ENCODE measurements around the gene SLIT1.
A peak's percentile ranks its signal among the peaks of the same experiment; 100 is the strongest.

The SLIT1 gene

GRCh38 chr10:97078261-97078937, 107.4 kb downstream of the SLIT1 start:
- DNase-seq: no peak

DNA sequence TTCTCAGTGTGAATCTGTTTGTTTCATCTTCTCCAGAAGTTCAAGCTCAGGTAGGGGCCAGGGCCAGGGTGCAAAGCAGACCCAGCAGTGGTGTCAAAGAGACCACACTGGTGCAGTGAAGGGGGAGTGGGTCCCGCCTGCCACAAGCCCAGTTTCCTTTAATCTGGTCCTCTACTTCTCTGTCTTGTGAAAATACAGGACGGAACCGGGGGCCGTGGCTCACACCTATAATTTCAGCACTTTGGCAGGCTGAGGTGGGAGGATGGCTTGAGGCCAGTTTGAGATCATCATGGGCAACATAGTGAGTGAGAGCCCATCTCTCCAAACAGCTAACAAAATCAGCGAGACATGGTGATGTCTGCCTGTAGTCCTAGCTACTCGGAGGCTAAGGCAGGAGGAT, 109.0 kb downstream of the SLIT1 start:
- DNase-seq: no peak

GRCh38 chr10:97075961-97076525, 109.7 kb downstream of the SLIT1 start:
- DNase-seq: no peak

DNA sequence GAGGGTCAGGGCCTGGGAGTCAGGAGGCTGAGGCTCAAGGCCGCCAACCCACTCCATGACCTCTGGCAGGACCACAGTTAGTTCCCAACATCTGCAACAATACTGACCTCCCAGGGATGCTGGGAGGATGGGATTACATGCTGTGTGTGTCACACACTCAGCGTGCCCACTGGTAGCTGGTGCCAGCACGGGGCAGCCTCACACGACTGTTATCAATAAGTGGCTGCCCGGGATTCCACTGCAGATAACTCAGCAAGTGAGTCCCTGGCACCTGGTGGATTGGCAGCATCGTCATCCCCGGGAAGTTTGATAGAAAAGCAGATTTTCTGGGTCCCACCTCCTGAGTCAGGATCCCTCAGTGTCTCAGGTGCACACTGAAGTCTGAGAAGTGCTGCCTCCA, 110.3 kb downstream of the SLIT1 start:
- no peak for DNase-seq

- DNase-seq: no peak
Observed at GRCh38 chr10:97074256-97075145, 111.3 kb downstream of the SLIT1 start.

GRCh38 chr10:97072851-97073665, 112.7 kb downstream of the SLIT1 start:
- peak; percentile 82 for DNase-seq

DNA sequence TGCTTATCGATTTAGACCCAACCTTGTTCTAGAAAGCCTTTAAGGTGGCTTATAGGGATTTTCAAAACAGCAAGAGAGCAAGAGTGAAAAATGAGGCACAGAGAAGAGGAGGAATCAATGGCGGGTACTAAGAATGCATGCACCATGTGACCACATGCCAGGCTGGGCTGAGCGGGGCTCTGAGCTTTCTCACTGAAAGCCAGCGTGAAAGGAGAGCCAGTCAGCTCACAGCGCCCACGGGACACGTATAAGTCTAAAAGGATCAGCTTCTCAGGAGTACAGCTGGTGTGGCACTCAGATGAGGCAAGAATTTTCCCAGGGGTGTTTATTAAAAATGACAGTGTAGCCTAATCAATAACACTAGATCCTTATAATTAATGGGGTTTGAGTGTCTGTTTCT, 114.3 kb downstream of the SLIT1 start:
- no peak for DNase-seq

DNA sequence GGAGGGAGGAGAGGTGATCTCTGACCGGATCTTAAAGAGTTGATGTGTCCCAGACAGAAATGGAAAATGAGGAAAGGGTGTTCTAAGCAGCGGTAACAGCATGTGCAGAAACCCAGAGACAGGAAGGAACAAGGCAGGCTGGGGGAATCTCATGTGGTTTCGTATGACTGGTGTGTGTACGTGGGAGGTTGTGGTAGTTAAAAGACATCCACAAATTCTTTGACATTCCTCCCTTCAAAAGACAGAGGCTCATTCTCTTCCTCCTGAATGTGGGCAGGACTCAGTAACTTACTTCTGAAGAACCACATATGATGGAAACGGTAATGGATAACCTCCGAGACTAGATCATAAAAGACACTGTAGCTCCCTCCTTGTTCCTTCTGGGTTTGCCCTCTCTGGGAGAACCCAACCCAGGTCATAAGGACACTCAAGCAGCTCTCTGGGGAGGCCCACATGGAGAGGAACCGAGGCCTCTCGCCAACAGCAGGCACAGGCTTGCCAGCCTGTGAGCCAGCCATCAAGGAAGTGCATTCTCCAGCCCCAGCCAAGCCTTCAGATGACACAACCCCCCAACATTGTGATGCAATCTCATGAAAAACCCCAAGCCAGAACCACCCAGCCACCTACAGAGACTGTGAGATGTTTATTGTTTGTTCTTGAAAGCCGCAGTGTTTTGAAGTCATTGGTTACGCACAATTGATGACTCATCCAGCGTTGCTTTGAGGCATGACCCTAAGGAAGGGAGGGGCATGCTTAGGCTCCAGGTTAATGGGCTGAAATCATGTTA, 116.0 kb downstream of the SLIT1 start:
- no peak for DNase-seq

- no peak for DNase-seq
Observed at GRCh38 chr10:97069026-97069425, 116.7 kb downstream of the SLIT1 start.

DNA sequence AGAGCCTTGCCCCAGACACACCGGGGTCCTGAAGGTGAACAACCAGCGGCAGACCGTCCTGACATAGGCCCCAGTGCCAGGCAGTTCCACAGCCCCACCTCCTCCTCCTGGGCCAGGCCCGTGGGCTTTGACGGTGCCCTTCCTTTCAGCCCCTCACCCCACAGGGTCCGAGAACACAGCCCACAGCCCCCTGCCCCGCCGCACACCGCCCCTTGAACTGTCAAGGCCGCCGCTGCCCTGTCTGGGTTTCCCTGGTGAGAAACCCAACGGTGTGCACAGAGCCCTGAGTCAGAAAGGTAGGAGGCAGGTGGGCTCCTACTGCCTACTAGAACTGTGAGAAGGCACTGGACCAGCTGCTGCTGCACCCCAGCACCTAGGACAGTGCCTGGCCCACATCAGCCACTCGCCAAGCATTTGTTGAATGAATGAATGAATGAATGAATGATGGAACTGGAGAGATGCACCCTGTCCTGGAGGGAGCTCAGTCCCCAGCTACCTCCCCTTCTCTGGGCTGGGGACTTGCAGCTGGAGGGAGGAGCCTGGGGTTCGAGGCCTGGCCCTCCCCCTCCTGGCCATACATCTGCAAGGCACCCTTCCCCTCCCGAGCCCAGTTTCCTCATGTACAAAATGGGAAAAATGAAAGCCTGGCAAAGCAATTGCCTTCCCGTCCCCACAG, 117.9 kb downstream of the SLIT1 start:
- DNase-seq: no peak

DNA sequence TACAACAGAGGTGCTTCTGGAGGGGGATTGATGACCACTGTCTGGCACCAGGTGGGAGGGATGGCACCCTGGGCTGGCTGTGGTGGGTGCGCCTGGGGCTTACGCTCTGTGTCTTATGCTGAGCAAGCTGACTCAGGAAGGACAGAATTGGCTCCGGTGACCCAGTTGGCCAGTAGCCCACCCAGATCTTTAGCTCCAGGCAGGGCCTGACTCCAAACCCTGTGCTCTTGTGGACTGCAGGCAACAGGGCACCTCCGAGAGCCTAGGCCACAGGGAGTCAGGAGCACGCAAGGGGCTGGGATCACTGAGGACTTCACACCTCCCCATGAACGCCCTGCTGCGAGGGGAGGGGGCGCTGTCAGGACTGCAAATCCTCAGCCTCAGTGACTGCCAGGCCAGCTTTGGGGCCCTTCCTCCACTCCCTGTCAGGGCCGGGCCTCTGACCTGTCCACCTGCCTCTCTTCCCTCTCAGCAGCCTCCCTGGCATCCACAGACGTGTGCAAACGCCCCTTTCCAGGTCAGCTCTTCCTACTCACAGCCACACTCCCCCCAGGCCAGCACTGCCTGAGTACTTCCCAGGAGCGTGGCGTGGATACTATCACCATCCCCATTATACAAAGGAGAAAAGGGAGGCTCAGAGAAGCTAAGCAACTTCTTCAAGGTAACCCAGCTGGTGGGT, 118.7 kb downstream of the SLIT1 start:
- DNase-seq: no peak

DNA sequence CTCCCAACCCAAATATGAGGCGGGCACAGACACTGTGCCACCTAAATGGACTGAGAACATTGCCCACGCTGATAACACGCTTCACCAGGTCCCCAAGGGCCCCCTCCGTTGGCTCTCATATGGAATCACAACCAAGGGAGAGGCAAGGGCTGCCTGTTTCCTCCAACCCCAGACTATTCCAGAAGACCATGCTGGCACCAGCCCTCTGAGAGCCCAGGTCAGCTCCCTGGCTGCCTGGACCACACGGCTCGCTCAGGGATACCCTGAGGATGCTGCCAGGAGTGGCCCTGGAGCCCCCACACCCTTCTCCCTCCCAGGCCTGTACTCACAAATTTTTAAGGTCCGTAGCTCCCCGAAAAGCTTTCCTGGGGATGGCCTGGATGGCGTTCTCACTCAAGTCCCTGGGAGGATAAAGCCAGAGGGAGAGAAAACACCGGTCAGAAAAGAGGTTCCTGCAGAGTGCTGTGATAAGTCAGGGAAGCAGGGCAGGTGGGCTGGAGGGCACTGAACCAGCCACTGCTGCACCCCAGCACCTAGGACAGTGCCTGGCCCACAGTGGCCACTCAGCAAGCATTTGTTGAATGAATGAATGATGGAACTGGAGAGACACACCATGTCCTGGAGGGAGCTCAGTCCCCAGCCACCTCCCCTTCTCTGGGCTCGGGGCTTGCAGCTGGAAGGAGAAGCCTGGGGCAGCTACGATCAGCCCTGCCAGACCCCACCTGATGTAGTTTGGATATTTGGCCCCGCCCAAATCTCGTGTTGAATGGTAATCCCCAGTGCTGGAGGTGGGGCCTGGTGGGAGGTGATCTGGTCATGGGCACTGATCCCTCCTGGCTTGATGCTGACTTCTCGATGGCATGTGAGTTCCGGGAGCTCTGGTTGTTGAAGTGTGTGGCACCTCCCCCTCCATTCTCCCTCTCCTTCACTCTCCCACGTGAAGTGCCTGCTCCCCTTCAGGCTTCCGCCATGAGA, 119.8 kb downstream of the SLIT1 start:
- DNase-seq: no peak

DNA sequence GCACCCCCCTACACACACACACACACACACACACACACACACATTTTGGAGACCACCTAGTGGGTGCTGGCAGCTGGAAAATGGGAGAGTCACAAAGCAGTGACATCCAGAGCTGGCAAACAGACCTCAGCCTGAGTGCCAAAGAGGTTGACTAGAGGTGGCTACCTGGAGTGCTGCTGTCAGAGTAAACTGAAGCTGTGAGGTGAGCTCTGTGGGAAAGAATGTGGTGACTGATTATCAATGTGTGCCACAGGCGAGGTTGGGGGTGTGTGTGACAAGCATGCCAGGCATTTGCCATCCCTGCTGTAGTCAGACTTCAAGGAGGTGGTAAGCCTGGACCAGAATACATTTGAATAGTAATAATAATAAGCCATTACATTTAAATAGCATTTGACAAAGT, 120.6 kb downstream of the SLIT1 start:
- DNase-seq: no peak

- no peak for DNase-seq
Observed at GRCh38 chr10:97063983-97064837, 121.5 kb downstream of the SLIT1 start.

DNA sequence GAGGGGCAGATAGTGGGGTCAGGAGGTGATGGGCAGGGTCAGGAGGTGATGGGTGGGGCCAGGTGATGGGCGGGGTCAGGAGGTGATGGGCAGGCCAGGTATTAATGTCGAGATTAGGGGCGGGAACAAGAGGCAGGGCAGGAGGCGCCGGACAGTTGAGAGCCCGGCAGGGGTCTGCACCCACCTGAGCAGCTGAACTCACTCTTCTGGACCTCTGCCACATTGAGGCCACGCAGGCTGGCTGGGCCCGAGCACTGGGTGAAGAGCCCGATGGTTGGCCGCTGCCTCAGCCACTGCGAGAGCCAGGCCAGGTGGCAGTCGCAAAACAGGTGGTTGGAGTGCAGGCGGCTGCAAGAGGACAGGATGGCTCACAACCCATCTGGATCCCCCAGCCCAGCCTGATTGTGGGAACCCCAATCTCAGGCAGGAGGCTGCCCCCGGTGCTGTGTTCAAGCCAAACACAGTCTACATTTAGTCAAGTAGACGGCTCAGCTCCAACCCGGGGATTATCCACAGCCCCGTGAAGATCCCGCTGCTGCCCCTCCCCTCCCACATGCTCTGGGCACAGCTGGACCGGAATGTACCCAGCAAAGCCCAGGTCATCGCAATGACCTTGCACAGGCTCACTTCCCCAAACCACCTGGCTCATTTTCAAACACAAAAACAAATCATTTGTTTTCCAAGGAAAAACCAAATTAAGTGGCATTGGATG, 122.3 kb downstream of the SLIT1 start:
- no peak for DNase-seq

DNA sequence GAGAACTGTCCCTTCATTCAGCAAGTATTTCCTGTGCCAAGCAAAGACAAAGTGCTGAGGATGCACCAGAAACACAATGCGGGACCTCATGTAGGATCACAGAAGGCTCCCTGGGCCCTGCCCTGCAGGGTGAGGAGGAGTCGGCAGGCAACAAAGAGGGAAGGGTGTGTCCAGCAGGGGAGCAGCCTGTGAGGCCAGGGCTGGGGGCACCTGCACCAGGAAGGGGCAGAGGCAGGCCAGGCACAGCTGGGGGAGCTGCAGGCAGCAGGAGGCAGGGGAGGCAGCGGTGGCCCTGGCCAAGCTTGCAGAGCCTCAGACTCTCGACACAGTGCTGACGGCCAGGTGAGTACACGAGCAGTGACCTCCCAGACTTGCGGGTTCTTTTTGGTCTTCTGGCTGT, 123.3 kb downstream of the SLIT1 start:
- no peak for DNase-seq

- DNase-seq: no peak
Observed at GRCh38 chr10:97062046-97062445, 123.7 kb downstream of the SLIT1 start.

DNA sequence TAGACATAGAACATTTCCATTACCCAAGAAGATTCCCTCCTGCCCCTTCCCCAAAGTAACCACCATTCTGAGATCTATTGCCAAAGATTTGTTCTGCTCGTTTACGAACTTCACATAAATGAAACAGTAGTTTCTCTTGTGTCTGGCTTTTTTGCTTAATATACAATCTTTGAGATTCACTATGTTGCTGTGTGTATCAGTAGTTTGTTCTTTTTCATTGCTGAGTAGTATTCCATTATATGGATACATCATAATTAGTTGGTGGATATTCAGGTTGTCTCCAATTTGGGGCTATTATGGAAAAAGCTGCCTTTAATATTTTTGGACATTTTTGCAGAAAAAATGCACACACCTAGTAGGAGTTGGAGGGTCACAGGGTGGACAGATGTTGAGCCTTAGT, 124.3 kb downstream of the SLIT1 start:
- no peak for DNase-seq
